ENCODE data around the gene ABT1.
A peak's percentile ranks its signal among the peaks of the same experiment; 100 is the strongest.
"Not testable (repeated sequence)": the region's sequence is repeated elsewhere in the genome, so short reads cannot be mapped to it uniquely, and the experiment has no call there.

ABT1 gene

GRCh38 chr6:26596579-26597388 lies at the start of gene ABT1:
TSS of gene ABT1 (plus strand) at chr6:26596953. CDS start at chr6:26596983, 30 bp downstream.
- peak; percentile 89 to 94 for DNase-seq

DNA sequence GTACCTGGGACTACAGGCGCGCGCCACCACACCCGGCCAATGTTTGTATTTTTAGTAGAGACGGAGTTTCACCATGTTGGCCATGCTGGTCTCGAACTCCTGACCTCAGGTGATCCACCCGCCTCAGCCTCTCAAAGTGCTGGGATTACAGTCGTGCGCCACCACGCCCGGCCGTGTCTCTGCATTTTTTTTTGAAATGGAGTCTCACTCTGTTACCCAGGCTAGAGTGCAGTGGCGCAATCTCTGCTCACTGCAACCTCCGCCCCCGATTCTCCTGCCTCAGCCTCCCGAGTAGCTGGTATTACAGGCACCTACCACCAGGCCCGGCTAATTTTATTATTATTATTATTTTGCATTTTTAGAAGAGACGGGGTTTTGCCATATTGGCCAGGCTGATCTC lies 49.4 kb upstream of the ABT1 start:
- not testable (repeated sequence) for DNase-seq

DNA sequence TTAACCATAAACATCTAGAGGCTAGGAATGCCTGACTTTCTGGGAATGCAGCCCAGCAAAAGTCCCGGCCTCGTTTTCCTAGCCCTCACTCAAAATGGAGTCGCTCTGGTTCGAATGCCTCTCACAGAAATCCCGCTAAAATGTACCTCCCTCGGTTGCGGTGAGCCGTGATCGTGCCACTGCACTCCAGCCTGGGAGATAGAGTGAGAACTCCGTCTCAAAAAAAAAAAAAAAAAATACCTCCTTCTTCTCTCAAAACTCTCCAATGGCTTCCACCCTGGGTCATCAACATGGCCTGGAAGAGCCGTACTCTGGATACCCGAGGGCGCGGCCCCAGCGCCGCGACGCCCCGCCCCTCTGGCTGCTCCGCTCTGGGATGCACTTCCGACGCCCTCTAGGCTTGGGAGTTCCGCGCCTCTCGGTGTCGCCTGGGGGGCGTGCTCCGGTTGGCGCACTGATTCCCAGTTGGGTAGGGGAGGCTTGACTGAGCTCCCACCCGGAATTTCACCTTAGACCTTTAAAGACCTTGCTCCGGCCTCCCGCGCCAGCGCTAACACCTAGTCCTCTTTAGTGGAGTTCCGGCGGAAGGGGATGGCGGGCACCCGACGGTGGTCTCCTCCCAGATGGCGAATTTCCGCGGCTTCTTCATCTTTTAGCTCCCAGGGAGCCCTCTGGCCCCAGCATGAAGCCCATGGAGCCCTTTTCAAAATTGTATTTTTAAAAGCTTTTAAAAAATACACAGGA lies 46.3 kb upstream of the ABT1 start:
- peak; percentile 11 to 40 for DNase-seq

- DNase-seq: no peak
Measured at GRCh38 chr6:26552205-26552604, 44.5 kb upstream of the ABT1 start.

DNA sequence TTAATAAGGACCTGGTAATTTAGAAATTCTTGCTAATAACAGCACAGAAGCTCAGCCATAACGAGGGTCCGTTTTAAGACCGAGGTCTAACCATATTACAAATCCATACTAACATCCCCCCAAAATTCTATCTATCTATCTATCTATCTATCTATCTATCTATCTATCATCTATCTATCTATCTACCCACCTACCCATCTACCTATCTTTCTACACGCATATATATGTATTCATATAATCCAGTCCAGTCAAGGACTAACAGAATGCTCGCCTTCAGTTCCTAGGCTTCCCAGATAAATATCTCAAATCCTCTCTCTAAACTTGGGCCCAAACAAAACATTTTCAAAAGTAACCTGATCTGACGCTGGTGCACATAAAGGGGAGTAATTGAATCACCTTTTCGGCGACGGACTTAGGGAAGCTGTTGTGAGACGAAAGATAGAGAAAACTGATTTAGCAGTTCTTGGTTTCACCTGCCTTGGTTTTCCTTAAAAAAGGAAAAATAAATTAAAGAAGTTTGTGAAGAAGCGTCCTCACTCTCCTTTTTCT lies 44.0 kb upstream of the ABT1 start:
- DNase-seq: no peak

DNA sequence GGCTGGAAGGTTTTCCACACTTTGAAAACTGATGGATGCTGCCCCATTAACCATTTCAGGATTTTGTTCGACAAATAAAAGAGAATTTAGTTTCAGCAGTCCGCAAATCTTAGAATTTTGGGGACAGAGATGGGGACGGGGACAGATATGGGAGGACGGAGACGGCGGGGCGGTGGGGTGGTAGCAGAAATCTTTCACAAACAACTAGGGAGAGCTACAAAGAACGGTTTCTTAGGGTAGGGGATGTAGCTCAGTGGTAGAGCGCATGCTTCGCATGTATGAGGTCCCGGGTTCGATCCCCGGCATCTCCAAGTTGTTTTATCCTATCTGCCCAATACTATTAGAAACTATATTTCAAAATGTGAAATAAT lies 43.5 kb upstream of the ABT1 start:
- peak; percentile 4 to 82 for DNase-seq

DNA sequence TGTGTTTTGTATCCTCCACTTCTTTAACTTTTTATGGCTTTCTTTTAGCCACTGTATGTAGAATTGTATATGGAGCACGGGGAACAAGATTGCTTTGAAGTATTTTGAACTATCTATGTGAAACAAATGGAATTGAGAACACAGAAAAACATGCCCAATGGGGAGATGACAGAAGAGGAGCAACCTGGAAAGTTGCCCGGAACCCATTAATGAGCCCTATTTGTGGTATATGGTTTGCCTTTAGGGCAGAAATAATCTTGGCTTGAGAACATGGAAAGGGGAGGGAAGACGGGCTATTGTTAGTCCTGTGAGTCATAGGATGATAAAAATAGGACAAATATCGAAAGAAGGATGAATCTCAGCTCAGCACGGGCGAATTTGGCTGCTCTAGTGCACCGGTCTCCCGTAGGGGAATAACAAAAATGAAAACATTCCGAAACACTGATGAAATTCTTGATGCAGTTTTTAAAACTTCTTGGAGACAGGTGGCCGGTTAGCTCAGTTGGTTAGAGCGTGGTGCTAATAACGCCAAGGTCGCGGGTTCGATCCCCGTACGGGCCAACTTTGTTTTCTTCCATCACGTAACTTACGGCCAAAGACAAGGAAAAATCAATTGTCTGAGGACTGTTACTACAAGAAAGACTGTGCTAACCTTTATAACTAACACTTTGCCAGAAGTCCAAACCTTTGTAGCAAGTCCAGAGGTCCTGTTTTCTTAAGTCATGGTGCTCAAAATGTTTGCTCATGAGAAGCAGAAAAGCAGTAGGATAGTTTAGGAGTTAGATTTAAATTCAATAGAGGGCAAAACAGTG lies 42.9 kb upstream of the ABT1 start:
- DNase-seq: peak; percentile 62 to 89

DNA sequence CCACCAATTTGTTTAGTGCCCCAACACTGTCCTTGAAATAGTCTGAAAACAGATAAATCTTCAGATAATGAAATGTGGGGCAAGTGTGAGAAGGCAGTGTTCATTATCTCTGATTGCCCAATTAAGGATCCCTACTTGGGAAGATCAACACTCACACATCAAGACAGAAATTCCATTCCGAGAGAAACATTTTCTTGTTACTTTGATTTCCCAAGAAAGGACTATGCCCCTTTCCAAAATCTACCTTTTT lies 42.4 kb upstream of the ABT1 start:
- no peak for DNase-seq

- no peak for DNase-seq
Measured at GRCh38 chr6:26554697-26555504, 41.9 kb upstream of the ABT1 start.

- no peak for DNase-seq
Measured at GRCh38 chr6:26555505-26556262, 41.1 kb upstream of the ABT1 start.

GRCh38 chr6:26556263-26557070 lies 40.3 kb upstream of the ABT1 start:
- no peak for DNase-seq

DNA sequence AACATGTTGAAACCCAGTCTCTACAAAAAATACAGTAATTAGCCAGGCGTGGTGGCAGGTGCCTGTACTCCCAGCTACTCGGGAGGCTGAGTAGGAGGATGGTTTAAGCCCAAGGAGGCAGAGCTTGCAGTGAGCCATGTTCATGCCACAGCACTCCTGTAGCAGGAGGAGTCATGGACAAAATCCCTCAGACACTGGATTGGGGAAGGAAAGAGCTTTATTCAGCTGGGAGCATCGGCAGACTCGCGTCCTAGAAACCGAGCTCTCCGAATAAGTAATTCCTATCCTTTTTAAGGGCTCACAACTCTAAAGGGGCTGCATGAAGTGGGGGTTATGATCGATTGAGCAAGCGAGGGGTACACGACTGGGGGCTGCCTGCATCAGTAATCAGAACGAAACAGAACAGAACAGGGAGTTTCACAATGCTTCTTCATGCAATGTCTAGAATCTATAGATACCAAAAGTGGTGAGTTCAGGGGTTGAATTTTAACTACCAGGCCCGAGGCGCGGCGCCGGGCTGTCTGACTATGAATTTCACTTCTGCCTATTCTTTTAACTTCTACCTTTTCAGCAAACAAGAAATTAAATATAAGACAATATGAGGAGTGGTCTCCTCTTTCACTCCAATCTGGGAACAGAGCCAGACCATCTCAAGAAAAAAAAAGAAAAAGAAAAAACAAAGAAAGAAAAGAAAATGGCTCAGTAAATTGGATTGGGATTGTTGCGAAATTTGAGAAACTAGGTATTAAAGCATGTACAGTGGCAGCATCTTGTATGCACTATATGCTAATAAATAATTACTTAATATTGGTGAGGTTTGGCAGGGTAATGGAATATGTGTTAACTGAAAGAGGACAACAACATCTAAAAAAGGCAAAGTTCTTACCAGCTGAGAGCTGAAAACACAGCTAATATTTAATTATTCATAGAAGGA lies 35.0 kb upstream of the ABT1 start:
- DNase-seq: no peak

DNA sequence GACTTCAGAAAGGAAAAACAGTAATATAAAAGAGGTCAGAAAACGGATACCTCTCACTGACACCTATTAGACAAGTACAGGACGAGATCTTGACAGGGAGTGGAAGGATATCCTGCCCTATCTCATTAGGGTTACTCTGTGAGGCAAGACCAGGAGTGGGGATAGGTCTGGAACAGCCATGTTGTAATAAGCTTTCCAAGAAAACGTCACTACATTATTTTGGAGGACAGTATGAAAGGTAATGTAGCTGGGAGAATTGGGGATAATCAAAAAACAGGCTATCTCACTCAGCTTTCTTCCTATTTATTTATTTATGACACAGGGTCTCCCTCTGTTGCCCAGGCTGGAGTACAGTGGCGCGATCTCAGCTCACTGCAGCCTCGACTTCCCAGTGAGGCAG lies 33.3 kb upstream of the ABT1 start:
- DNase-seq: no peak

- DNase-seq: peak; percentile 79 to 98
Measured at GRCh38 chr6:26568601-26569432, 27.9 kb upstream of the ABT1 start.

DNA sequence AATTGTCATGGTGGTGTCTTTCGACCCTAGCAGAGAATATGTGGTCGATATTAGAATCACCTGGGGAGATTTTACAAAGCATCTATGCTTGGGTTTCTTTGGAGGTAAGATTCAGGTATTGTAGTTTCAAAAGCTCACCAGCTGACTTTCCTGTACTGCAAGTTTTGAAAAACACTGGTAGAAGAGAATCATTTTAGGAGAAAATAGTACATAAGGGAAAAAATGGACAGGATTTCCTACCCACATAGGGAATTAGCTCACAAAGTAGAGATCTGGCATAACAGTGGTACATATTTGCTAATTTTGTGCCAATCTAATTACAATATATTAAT lies 27.4 kb upstream of the ABT1 start:
- no peak for DNase-seq

DNA sequence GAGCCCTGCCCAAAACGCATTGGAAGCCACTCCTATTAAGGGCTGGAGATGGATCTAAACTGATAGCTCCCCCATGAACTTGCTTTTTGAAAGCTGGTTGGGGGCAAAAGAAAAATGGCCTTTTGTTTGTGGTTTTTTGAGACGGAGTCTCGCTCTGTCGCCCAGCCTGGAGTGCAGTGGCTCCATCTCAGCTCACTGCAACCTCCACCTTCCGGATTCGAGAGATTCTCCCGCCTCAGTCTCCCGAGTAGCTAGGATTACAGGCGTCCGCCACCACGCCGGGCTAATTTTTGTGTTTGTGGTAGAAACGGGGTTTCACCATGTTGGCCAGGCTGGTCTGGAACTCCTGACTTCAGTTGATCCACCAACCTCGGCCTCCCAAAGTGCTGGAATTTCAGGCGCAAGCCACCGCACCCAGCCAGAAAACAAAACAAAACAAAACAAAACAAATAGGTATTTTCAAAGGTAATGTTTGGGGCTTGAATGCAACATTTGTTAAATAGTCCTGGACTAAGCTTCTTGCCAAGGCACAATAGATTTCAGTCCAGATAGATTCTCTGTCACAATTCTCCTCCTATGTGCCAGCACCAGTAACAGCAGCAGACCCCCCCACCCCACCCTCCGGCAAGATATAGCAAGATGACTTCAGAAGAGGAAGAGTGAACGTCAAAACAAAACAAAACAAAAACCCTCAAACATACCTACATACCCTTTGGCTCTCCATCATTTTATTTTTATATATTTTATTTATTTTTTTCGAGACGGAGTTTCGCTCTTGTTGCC lies 26.5 kb upstream of the ABT1 start:
- DNase-seq: no peak

DNA sequence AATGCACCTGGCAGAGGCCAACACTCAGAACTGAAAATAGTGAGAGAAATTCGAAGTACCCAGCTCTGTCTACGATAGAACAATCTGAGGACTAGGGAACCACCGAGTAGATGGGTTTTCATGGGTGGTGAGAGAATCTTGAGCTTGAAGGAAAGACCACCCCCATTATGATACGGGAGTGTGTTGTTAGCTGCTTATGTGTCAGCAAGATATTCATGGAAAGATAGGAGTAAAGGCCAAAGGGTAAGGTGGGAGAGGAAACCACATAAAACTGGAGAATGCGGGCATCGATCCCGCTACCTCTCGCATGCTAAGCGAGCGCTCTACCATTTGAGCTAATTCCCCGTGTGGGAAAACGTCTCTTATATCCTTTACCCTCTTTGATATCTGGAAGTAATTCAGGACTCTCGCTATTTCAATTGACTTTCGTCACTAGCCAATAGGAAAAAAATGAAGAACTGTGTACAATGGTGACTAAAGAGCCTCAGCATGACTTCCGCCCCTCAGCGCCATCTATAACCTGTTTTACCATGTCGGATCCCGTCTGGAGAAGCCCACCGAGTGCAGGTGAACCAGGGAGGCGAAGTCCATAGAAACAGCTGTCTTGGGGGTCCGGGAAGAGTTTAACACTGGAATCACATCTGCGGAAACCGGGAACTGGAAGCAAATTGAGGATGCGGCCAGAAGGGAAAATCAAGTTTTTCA lies 25.0 kb upstream of the ABT1 start:
- peak; percentile 35 to 82 for DNase-seq

Data from NCI-H187 (cell line).